Measurements from ENCODE around the gene LRRC41.

Gene LRRC41

DNA sequence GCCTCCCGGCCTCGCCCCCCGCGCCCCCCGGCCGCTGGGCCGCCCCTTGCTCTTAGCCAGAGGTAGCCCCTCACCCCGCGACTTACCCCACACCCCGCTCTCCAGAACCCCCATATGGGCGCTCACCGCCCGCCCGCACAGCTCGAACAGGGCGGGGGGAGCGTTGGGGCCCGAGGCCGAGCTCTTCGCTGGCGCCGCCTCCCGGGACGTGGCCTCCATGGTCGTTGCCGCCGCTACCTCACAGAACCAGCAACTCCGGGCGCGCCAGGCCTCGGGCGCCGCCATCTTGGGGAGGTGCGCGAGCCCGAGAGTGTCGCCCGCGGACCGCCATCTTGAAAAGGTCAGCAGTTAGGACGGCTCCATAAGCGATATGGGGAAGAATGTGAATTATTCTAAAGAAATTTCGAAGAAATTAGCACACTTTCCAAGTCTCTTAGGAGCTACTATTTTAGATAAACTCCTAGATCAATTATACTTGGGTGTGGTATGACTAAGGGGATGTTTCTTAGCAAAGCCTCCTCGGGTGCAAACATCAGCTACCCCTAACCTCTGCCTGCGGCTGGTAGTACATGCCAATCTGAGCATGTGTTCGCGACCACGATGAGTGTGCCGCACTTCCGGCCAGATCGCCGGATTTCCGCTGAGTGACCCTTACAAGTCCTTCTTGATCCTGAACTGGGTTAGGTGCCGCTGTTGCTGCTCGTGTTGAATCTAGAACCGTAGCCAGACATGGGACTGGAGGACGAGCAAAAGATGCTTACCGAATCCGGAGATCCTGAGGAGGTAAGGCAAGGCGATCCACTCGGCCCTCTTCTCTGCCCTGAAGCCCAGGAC lies at the start of gene LRRC41, which contains the start of gene UQCRH:
TSS of gene LRRC41 (minus strand) at position 579 of the 834 bp plus-strand sequence. CDS start at position 285, 294 bp downstream.
TSS of gene UQCRH (plus strand) at position 661 of the 834 bp plus-strand sequence. CDS start at position 730, 69 bp downstream.
- H3K36me3 ChIP-seq (ENCODE audit: control insufficient read depth in 2 of 2, insufficient read depth in 2 of 2, low read length in 2 of 2): peaks cover 3 to 4% of the 10 kb centered on the region in 2 donors
- peak within 1 kb of the TSS; percentile 94 to 100 for H3K9ac ChIP-seq (ENCODE audit: low read depth in 1 of 2, low read length in 2 of 2)
- H3K27ac ChIP-seq (ENCODE audit: low read depth in 2 of 2, low read length in 2 of 2): peak within 1 kb of the TSS; percentile 94 to 96
- H3K27me3 ChIP-seq (ENCODE audit: control insufficient read depth in 2 of 2, insufficient read depth in 2 of 2, low read length in 2 of 2): no peaks in the 10 kb centered on the region
- peaks cover 14 to 28% of the 10 kb centered on the region in 2 donors for H3K4me1 ChIP-seq (ENCODE audit: control insufficient read depth in 2 of 2, insufficient read depth in 2 of 2, low read length in 2 of 2)
- H3K4me3 ChIP-seq (ENCODE audit: low read length in 2 of 2): peak within 1 kb of the TSS; percentile 97 to 98
- H3K9me3 ChIP-seq (ENCODE audit: control insufficient read depth in 2 of 2, low read length in 2 of 2): no peaks in the 10 kb centered on the region

DNA sequence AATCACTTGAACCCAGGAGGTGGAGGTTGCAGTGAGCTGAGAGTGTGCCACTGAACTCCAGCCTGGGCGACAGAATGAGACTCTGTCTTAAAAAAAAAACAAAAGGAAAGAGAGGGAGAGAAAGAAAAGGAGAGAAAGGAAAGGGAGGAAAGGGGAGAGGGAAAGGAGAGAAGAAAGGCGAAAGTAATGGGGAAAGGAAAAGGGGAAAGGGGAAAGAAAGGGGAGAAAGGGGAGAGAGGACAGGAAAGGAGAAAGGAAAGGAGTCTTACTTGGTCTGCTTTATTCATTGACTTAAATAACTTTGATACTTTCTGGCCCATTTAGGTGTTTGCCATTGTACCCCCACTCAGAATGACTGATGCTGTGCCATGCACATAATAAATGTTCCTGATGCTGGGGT lies 48.9 kb upstream of the LRRC41 start:
- Histone ChIP-seq H3K4me1 (ENCODE audit: control insufficient read depth in 2 of 2, insufficient read depth in 2 of 2, low read length in 2 of 2) (no peaks in the 10 kb centered on the region), H3K27ac (ENCODE audit: low read depth in 2 of 2, low read length in 2 of 2) (no peak overlapping the region), H3K36me3 (ENCODE audit: control insufficient read depth in 2 of 2, insufficient read depth in 2 of 2, low read length in 2 of 2) (peaks cover 29 to 55% of the 10 kb centered on the region in 2 donors), H3K9ac (ENCODE audit: low read depth in 1 of 2, low read length in 2 of 2) (no peak overlapping the region), H3K9me3 (ENCODE audit: control insufficient read depth in 2 of 2, low read length in 2 of 2) (no peaks in the 10 kb centered on the region), H3K4me3 (ENCODE audit: low read length in 2 of 2) (no peak overlapping the region), H3K27me3 (ENCODE audit: control insufficient read depth in 2 of 2, insufficient read depth in 2 of 2, low read length in 2 of 2) (no peaks in the 10 kb centered on the region)

GRCh38 chr1:46345281-46345680 lies 41.9 kb upstream of the LRRC41 start:
- peaks cover 0 to 7% of the 10 kb centered on the region in 2 donors for H3K4me1 ChIP-seq (ENCODE audit: control insufficient read depth in 2 of 2, insufficient read depth in 2 of 2, low read length in 2 of 2)
- no peak overlapping the region for H3K27ac ChIP-seq (ENCODE audit: low read depth in 2 of 2, low read length in 2 of 2)
- no peaks in the 10 kb centered on the region for H3K27me3 ChIP-seq (ENCODE audit: control insufficient read depth in 2 of 2, insufficient read depth in 2 of 2, low read length in 2 of 2)
- H3K36me3 ChIP-seq (ENCODE audit: control insufficient read depth in 2 of 2, insufficient read depth in 2 of 2, low read length in 2 of 2): peaks cover 31 to 42% of the 10 kb centered on the region in 2 donors
- H3K9me3 ChIP-seq (ENCODE audit: control insufficient read depth in 2 of 2, low read length in 2 of 2): no peaks in the 10 kb centered on the region
- no peak overlapping the region for H3K4me3 ChIP-seq (ENCODE audit: low read length in 2 of 2)
- no peak overlapping the region for H3K9ac ChIP-seq (ENCODE audit: low read depth in 1 of 2, low read length in 2 of 2)

DNA sequence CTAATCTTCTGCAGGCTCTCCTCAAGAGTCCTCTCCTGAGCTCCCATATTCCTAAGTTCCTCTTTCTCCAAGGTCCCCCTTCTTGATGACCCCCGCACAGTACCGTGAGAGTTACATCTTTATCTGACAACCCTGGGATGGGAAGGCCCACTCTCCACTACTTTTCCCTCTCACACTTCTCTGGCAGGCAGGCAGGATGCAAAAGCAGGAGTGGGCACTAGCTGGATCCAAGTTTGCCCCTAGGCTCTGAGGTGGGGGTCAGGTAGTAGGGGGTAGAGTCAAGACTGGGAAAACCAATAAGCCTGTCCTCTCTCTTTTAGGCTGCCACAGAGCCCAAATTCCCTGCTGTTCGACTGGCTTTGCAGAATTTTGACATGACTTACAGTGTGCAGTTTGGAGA lies 41.1 kb upstream of the LRRC41 start:
- Histone ChIP-seq H3K9ac (ENCODE audit: low read depth in 1 of 2, low read length in 2 of 2) (no peak overlapping the region), H3K36me3 (ENCODE audit: control insufficient read depth in 2 of 2, insufficient read depth in 2 of 2, low read length in 2 of 2) (peaks cover 24 to 35% of the 10 kb centered on the region in 2 donors), H3K27me3 (ENCODE audit: control insufficient read depth in 2 of 2, insufficient read depth in 2 of 2, low read length in 2 of 2) (no peaks in the 10 kb centered on the region), H3K4me1 (ENCODE audit: control insufficient read depth in 2 of 2, insufficient read depth in 2 of 2, low read length in 2 of 2) (peaks cover 3 to 8% of the 10 kb centered on the region in 2 donors), H3K27ac (ENCODE audit: low read depth in 2 of 2, low read length in 2 of 2) (no peak overlapping the region), H3K4me3 (ENCODE audit: low read length in 2 of 2) (no peak overlapping the region), H3K9me3 (ENCODE audit: control insufficient read depth in 2 of 2, low read length in 2 of 2) (no peaks in the 10 kb centered on the region)

DNA sequence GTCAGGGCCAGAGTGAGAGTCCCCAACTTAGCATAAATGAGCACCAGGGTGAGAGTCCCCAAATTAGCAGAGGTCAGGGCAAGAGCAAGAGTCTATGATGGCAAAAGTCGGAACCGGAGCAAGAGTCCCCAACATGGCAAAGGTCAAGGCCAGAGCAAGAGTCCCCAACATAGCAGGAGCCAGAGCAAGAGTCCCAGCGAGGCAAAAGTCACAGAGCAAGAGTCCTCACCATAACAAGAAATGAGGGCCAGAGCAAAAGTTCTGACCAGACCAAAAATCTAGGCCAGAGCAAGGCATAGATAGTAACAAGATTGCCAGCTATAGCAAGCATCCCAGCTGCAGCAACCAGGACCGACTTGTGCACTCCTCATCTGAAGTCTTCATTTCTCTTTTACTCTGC lies 40.3 kb upstream of the LRRC41 start:
- no peaks in the 10 kb centered on the region for H3K9me3 ChIP-seq (ENCODE audit: control insufficient read depth in 2 of 2, low read length in 2 of 2)
- no peak overlapping the region for H3K27ac ChIP-seq (ENCODE audit: low read depth in 2 of 2, low read length in 2 of 2)
- H3K4me1 ChIP-seq (ENCODE audit: control insufficient read depth in 2 of 2, insufficient read depth in 2 of 2, low read length in 2 of 2): peaks cover 4 to 9% of the 10 kb centered on the region in 2 donors
- H3K9ac ChIP-seq (ENCODE audit: low read depth in 1 of 2, low read length in 2 of 2): no peak overlapping the region
- H3K36me3 ChIP-seq (ENCODE audit: control insufficient read depth in 2 of 2, insufficient read depth in 2 of 2, low read length in 2 of 2): peaks cover 22 to 32% of the 10 kb centered on the region in 2 donors
- no peaks in the 10 kb centered on the region for H3K27me3 ChIP-seq (ENCODE audit: control insufficient read depth in 2 of 2, insufficient read depth in 2 of 2, low read length in 2 of 2)
- no peak overlapping the region for H3K4me3 ChIP-seq (ENCODE audit: low read length in 2 of 2)

- Histone ChIP-seq H3K36me3 (ENCODE audit: control insufficient read depth in 2 of 2, insufficient read depth in 2 of 2, low read length in 2 of 2) (peaks cover 22 to 32% of the 10 kb centered on the region in 2 donors), H3K9ac (ENCODE audit: low read depth in 1 of 2, low read length in 2 of 2) (no peak overlapping the region), H3K4me1 (ENCODE audit: control insufficient read depth in 2 of 2, insufficient read depth in 2 of 2, low read length in 2 of 2) (peaks cover 4 to 9% of the 10 kb centered on the region in 2 donors), H3K4me3 (ENCODE audit: low read length in 2 of 2) (no peak overlapping the region), H3K9me3 (ENCODE audit: control insufficient read depth in 2 of 2, low read length in 2 of 2) (no peaks in the 10 kb centered on the region), H3K27me3 (ENCODE audit: control insufficient read depth in 2 of 2, insufficient read depth in 2 of 2, low read length in 2 of 2) (no peaks in the 10 kb centered on the region), H3K27ac (ENCODE audit: low read depth in 2 of 2, low read length in 2 of 2) (no peak overlapping the region)
Measured at GRCh38 chr1:46343351-46343695, 39.9 kb upstream of the LRRC41 start.

DNA sequence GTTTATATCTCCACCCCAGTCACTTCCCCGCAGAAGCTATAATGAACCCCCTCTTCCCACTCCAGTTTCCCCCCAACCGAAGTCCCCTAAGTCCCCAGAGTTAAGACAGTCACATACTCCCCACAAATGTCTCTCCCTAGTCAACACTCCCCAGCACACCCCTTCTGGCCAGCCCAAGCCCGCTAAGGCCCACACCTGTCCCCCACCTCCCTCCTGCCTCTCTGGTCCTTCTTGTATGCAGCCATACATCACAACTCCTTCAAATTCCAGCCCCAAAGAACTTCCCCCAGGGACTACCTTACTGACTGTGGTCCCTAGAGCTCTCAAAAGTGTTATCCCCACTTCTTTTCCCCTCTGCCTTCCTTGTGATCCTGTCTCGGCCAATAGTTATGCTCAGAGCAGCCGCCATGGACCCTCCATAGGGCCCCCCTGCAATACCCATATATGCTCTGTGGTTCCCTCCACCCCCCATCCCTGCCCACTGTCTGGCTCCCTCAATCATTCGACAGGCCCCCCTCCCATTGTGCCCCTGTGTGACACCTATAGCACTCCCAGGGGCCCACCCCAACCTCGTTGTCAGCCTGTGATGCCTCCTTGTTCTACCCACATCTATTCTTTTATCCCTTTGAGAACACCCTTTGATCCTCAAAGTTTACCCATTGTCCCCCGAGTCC lies 39.4 kb upstream of the LRRC41 start:
- H3K36me3 ChIP-seq (ENCODE audit: control insufficient read depth in 2 of 2, insufficient read depth in 2 of 2, low read length in 2 of 2): peaks cover 22 to 32% of the 10 kb centered on the region in 2 donors
- peaks cover 4 to 9% of the 10 kb centered on the region in 2 donors for H3K4me1 ChIP-seq (ENCODE audit: control insufficient read depth in 2 of 2, insufficient read depth in 2 of 2, low read length in 2 of 2)
- no peak overlapping the region for H3K27ac ChIP-seq (ENCODE audit: low read depth in 2 of 2, low read length in 2 of 2)
- H3K9me3 ChIP-seq (ENCODE audit: control insufficient read depth in 2 of 2, low read length in 2 of 2): no peaks in the 10 kb centered on the region
- H3K27me3 ChIP-seq (ENCODE audit: control insufficient read depth in 2 of 2, insufficient read depth in 2 of 2, low read length in 2 of 2): no peaks in the 10 kb centered on the region
- H3K9ac ChIP-seq (ENCODE audit: low read depth in 1 of 2, low read length in 2 of 2): no peak overlapping the region
- no peak overlapping the region for H3K4me3 ChIP-seq (ENCODE audit: low read length in 2 of 2)

DNA sequence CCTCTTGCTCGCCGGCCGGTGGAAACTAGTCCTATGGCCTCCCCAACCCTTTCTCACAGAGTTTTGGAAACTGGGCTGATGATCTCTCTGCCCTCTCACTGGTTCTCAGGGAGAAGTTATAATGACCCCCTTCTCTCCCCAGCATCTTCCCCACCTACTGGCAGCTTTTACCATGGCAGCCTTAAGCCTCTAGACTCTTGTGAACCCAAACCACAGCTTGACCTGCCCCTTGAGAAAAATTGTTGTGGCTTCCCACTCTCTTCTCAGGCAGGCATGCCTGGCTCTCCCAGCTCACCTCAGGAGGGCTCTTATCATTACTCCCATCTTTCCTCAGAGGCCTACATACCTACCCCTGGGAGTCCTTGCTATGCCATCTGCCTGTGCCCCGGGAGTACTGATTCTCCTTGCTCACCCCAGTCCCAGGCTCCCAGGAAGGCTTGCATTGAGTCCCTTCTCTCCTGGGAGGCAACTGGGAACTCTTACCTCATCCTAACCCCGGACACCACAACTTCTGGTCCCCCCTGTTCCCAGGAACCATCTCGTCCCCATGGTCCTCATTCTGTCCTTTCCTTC lies 38.8 kb upstream of the LRRC41 start:
- no peaks in the 10 kb centered on the region for H3K9me3 ChIP-seq (ENCODE audit: control insufficient read depth in 2 of 2, low read length in 2 of 2)
- peaks cover 4 to 9% of the 10 kb centered on the region in 2 donors for H3K4me1 ChIP-seq (ENCODE audit: control insufficient read depth in 2 of 2, insufficient read depth in 2 of 2, low read length in 2 of 2)
- H3K4me3 ChIP-seq (ENCODE audit: low read length in 2 of 2): no peak overlapping the region
- no peaks in the 10 kb centered on the region for H3K27me3 ChIP-seq (ENCODE audit: control insufficient read depth in 2 of 2, insufficient read depth in 2 of 2, low read length in 2 of 2)
- no peak overlapping the region for H3K9ac ChIP-seq (ENCODE audit: low read depth in 1 of 2, low read length in 2 of 2)
- H3K36me3 ChIP-seq (ENCODE audit: control insufficient read depth in 2 of 2, insufficient read depth in 2 of 2, low read length in 2 of 2): peaks cover 17 to 28% of the 10 kb centered on the region in 2 donors
- H3K27ac ChIP-seq (ENCODE audit: low read depth in 2 of 2, low read length in 2 of 2): no peak overlapping the region

- Histone ChIP-seq H3K27ac (ENCODE audit: low read depth in 2 of 2, low read length in 2 of 2) (peak overlapping the region; percentile 94 to 97), H3K9me3 (ENCODE audit: control insufficient read depth in 2 of 2, low read length in 2 of 2) (no peaks in the 10 kb centered on the region), H3K27me3 (ENCODE audit: control insufficient read depth in 2 of 2, insufficient read depth in 2 of 2, low read length in 2 of 2) (no peaks in the 10 kb centered on the region), H3K36me3 (ENCODE audit: control insufficient read depth in 2 of 2, insufficient read depth in 2 of 2, low read length in 2 of 2) (peaks cover 13 to 21% of the 10 kb centered on the region in 2 donors), H3K4me3 (ENCODE audit: low read length in 2 of 2) (peak overlapping the region; percentile 92 to 94), H3K4me1 (ENCODE audit: control insufficient read depth in 2 of 2, insufficient read depth in 2 of 2, low read length in 2 of 2) (peaks cover 4 to 9% of the 10 kb centered on the region in 2 donors), H3K9ac (ENCODE audit: low read depth in 1 of 2, low read length in 2 of 2) (peak overlapping the region; percentile 83 to 99)
Measured at GRCh38 chr1:46341222-46342083, 38.0 kb upstream of the LRRC41 start.

All from mucosa of rectum (tissue), 2 donors.